Upper lobe of left lung (tissue), 6 donors: Measurements from ENCODE around the gene FBXO48. TPM values are rescaled to one million over a fixed set of nuclear protein-coding genes. Genes with fewer than 3 reads are reported as not detected.

Experiments used
- ATAC-seq, 2 donors: fragments of 200-7000 bp; cut with Tn5 transposase; one replicate each; pipeline ENCODE4 v1.9.1; 2022; ENCODE audit warnings: mild to moderate bottlenecking in 2 of 2, moderate library complexity in 2 of 2; ENCODE audit not compliant: low FRiP score in 2 of 2
- DNase-seq, 2 donors: peaks; one replicate each; pipeline ENCODE4 v3.0.0-alpha.2; 2019 to 2020
- H3K27ac ChIP-seq, 4 donors: fragments of 200-600 bp; sonication (generic); one replicate each; pipeline ENCODE4 v1.5.1; 2016 to 2019
- H3K27me3 ChIP-seq, 4 donors: fragments of 200-600 bp; sonication (generic); one replicate each; pipeline ENCODE4 v1.5.1; 2017 to 2019
- H3K36me3 ChIP-seq, 4 donors: fragments of 200-600 bp; sonication (generic); one replicate each; pipeline ENCODE4 v1.5.1; 2016 to 2019
- H3K4me1 ChIP-seq, 4 donors: fragments of 200-600 bp; sonication (generic); one replicate each; pipeline ENCODE4 v1.5.1; 2018 to 2019
- H3K4me3 ChIP-seq, 4 donors: fragments of 200-600 bp; sonication (generic); one replicate each; pipeline ENCODE4 v1.5.1; 2017 to 2019; ENCODE audit warnings: mild to moderate bottlenecking in 2 of 4, moderate library complexity in 1 of 4
- H3K9me3 ChIP-seq, 4 donors: fragments of 200-600 bp; sonication (generic); one replicate each; pipeline ENCODE4 v1.5.1; 2018 to 2019
- CTCF ChIP-seq, 6 experiments: fragments of 450-650 bp in 4 of 6; fragments of 200-600 bp in 2 of 6; sonication (generic) in 2 of 6; IDR thresholded peaks; one replicate each; pipeline ENCODE4 v1.5.1; 2016 to 2019; ENCODE audit warnings: antibody characterized with exemption in 6 of 6
- EP300 ChIP-seq, 4 donors: sonication (generic); formaldehyde crosslinking; IDR thresholded peaks; one replicate each; pipeline ENCODE4 v1.5.1; 2017; ENCODE audit warnings: antibody characterized with exemption in 4 of 4, control low read depth in 2 of 4
- POLR2A ChIP-seq, 4 donors: fragments of 450-650 bp; IDR thresholded peaks; one replicate each; pipeline ENCODE4 v1.5.1; 2016 to 2017; ENCODE audit warnings: antibody characterized with exemption in 4 of 4, mild to moderate bottlenecking in 2 of 4
- POLR2AphosphoS5 ChIP-seq, 2 donors: sonication (generic); formaldehyde crosslinking; IDR thresholded peaks; one replicate each; pipeline ENCODE4 v1.5.1; 2017; ENCODE audit warnings: antibody characterized with exemption in 2 of 2
- WGBS, 2 donors: methylation state at CpG; one replicate each; pipeline ENCODE4 v1.1.5; 2017 to 2018; 5-methylcytosine and 5-hydroxymethylcytosine counted together
- total RNA-seq, 6 donors: library from RNA; depleted of rRNA in 4 of 6; stranded (reverse); fragments of >200 nt in 4 of 6; gene quantifications; one replicate each; pipeline versions ENCODE4 v1.1.0 to v1.2.1, GENCODE V29; 2016 to 2021
- donor health status: DM: no; HTN: no; CAD: no; lungs with moderate emphysema.
- donor health status: DM: no; HTN: yes; CAD: no; lungs with severe emphysema.

FBXO48 gene
- total RNA-seq, 6 donors from 2014 or later = 0.46 to 3.1 (median 1.5) TPM

- H3K27ac ChIP-seq = no peak overlapping the region
- TF ChIP-seq POLR2A (IDR thresholded peaks at IDR 0.05) (no peak), EP300 (IDR thresholded peaks at IDR 0.05) (no peak), CTCF (IDR thresholded peaks at IDR 0.05) (no peak), POLR2AphosphoS5 (IDR thresholded peaks at IDR 0.05) (no peak)
- WGBS, 2 donors = 66 to 69% methylated on average over 3 of the region's 3 CpGs
- peaks cover 0 to 9% (median 0%) of the 10 kb centered on the region in 4 donors for H3K4me1 ChIP-seq
- no peaks in the 10 kb centered on the region for H3K27me3 ChIP-seq
- no peak overlapping the region for H3K4me3 ChIP-seq
- no peaks in the 10 kb centered on the region for H3K36me3 ChIP-seq
- ATAC-seq = no peak
- DNase-seq = no peak
- no peaks in the 10 kb centered on the region for H3K9me3 ChIP-seq
Measured at GRCh38 chr2:68420254-68420910, 46.7 kb downstream of the FBXO48 start.

- no peak overlapping the region for H3K27ac ChIP-seq
- no peaks in the 10 kb centered on the region for H3K36me3 ChIP-seq
- ATAC-seq = no peak
- H3K4me1 ChIP-seq = no peaks in the 10 kb centered on the region
- H3K27me3 ChIP-seq = no peaks in the 10 kb centered on the region
- 83 to 87% methylated on average over 3 of the region's 3 CpGs for WGBS, 2 donors
- TF ChIP-seq EP300 (IDR thresholded peaks at IDR 0.05) (no peak), CTCF (IDR thresholded peaks at IDR 0.05) (no peak), POLR2AphosphoS5 (IDR thresholded peaks at IDR 0.05) (no peak), POLR2A (IDR thresholded peaks at IDR 0.05) (no peak)
- no peak overlapping the region for H3K4me3 ChIP-seq
- no peak for DNase-seq
- H3K9me3 ChIP-seq = no peaks in the 10 kb centered on the region
Measured at GRCh38 chr2:68418855-68419254, 48.2 kb downstream of the FBXO48 start.

GRCh38 chr2:68418419-68418818 is 48.7 kb downstream of the FBXO48 start:
- Histone ChIP-seq H3K9me3 (no peaks in the 10 kb centered on the region), H3K4me3 (no peak overlapping the region), H3K36me3 (no peaks in the 10 kb centered on the region), H3K27ac (no peak overlapping the region), H3K27me3 (no peaks in the 10 kb centered on the region), H3K4me1 (no peaks in the 10 kb centered on the region)
- DNase-seq = no peak
- ATAC-seq = no peak
- no peak for TF ChIP-seq EP300 (IDR thresholded peaks at IDR 0.05)
- 45 to 58% methylated on average over 1 of the region's 1 CpG for WGBS, 2 donors

GRCh38 chr2:68417926-68418325 is 49.2 kb downstream of the FBXO48 start:
- no peaks in the 10 kb centered on the region for H3K4me1 ChIP-seq
- H3K9me3 ChIP-seq = no peaks in the 10 kb centered on the region
- no peaks in the 10 kb centered on the region for H3K27me3 ChIP-seq
- ATAC-seq = no peak
- TF ChIP-seq CTCF (IDR thresholded peaks at IDR 0.05) (no peak), POLR2AphosphoS5 (IDR thresholded peaks at IDR 0.05) (no peak), POLR2A (IDR thresholded peaks at IDR 0.05) (no peak), EP300 (IDR thresholded peaks at IDR 0.05) (no peak)
- 42 to 93% methylated on average over 1 of the region's 1 CpG for whole genome bisulfite sequencing, 2 donors
- no peak overlapping the region for H3K4me3 ChIP-seq
- H3K36me3 ChIP-seq = no peaks in the 10 kb centered on the region
- DNase-seq = no peak
- no peak overlapping the region for H3K27ac ChIP-seq

- ATAC-seq (no peak), DNase-seq (peak in 1 of 2 donors; percentile 11)
- Histone ChIP-seq H3K4me1 (peaks cover 0 to 10% (median 5%) of the 10 kb centered on the region in 4 donors), H3K9me3 (no peaks in the 10 kb centered on the region), H3K36me3 (no peaks in the 10 kb centered on the region), H3K4me3 (no peak overlapping the region), H3K27ac (no peak overlapping the region), H3K27me3 (no peaks in the 10 kb centered on the region)
- TF ChIP-seq POLR2AphosphoS5 (IDR thresholded peaks at IDR 0.05) = no peak
- no peak for TF ChIP-seq EP300 (IDR thresholded peaks at IDR 0.05)
- no peak for TF ChIP-seq POLR2A (IDR thresholded peaks at IDR 0.05)
- TF ChIP-seq CTCF (IDR thresholded peaks at IDR 0.05) = no peak
- 92 to 93% methylated on average over 6 to 9 of the region's 9 CpGs for WGBS, 2 donors
Measured at GRCh38 chr2:68416081-68416675, 50.9 kb downstream of the FBXO48 start.
